ENCODE measurements around the gene NIT1. TPM values are rescaled to one million over a fixed set of nuclear protein-coding genes. Genes with fewer than 3 reads are reported as not detected.

Gene NIT1
- total RNA-seq, 2 donors from 2014 or later: 51.0 to 65.1 TPM

Other genes starting within 250 kb of the NIT1 start
- gene ITLN1, start 232.9 kb upstream of the NIT1 start, total RNA-seq: under 1 TPM; 0.22 to 0.51 TPM
- gene ITLN2, start 163.3 kb upstream of the NIT1 start, total RNA-seq: 10 to 100 TPM; 20.3 to 29.7 TPM
- gene F11R, start 97.0 kb upstream of the NIT1 start, total RNA-seq: 100 to 1,000 TPM; 190 to 226 TPM
- 10 to 100 TPM; 59.1 to 76.4 TPM for gene TSTD1, start 79.1 kb upstream of the NIT1 start, total RNA-seq
- 10 to 100 TPM; 55.5 to 57.3 TPM for gene USF1, start 72.1 kb upstream of the NIT1 start, total RNA-seq
- gene ARHGAP30, start 48.2 kb upstream of the NIT1 start, total RNA-seq: under 1 TPM; 0.07 to 0.13 TPM
- gene NECTIN4, start 28.5 kb upstream of the NIT1 start, total RNA-seq: not detected
- gene KLHDC9, start 19.7 kb upstream of the NIT1 start, total RNA-seq: 10 to 100 TPM; 14.6 to 25.4 TPM
- gene PFDN2, start 68 bp upstream of the NIT1 start, total RNA-seq: 10 to 100 TPM; 62.9 to 95.7 TPM
- gene DEDD, start 14.6 kb downstream of the NIT1 start, total RNA-seq: 10 to 100 TPM; 34.2 to 39.8 TPM
- gene UFC1, start 35.9 kb downstream of the NIT1 start, total RNA-seq: 10 to 100 TPM; 89.5 to 97.1 TPM
- 10 to 100 TPM; 26.7 to 39.7 TPM for gene USP21, start 41.4 kb downstream of the NIT1 start, total RNA-seq
- 10 to 100 TPM; 46.4 to 47.2 TPM for gene PPOX, start 48.3 kb downstream of the NIT1 start, total RNA-seq
- gene B4GALT3, start 59.4 kb downstream of the NIT1 start, total RNA-seq: 10 to 100 TPM; 30.4 to 37.9 TPM
- gene ADAMTS4, start 80.9 kb downstream of the NIT1 start, total RNA-seq: 1 to 10 TPM; 4.4 to 9.6 TPM
- 10 to 100 TPM; 83.5 to 100.0 TPM for gene NDUFS2, start 84.3 kb downstream of the NIT1 start, total RNA-seq
- gene FCER1G, start 97.2 kb downstream of the NIT1 start, total RNA-seq: under 1 TPM; 0.68 to 0.69 TPM
- gene APOA2, start 105.5 kb downstream of the NIT1 start, total RNA-seq: 100 to 1,000 TPM; 268 to 396 TPM
- gene TOMM40L, start 108.0 kb downstream of the NIT1 start, total RNA-seq: 10 to 100 TPM in 1 of 2 donors, 1 to 10 TPM in 1; 9.0 to 11.6 TPM
- gene NR1I3, start 120.1 kb downstream of the NIT1 start, total RNA-seq: not detected
- 10 to 100 TPM in 1 of 2 donors, 1 to 10 TPM in 1; 4.0 to 11.3 TPM for gene PCP4L1, start 140.6 kb downstream of the NIT1 start, total RNA-seq
- 1 to 10 TPM; 1.7 to 3.3 TPM for gene MPZ, start 191.9 kb downstream of the NIT1 start, total RNA-seq
- gene SDHC, start 196.3 kb downstream of the NIT1 start, total RNA-seq: 100 to 1,000 TPM; 270 to 296 TPM
- gene CFAP126, start 249.8 kb downstream of the NIT1 start, total RNA-seq: 1 to 10 TPM in 1 of 2 donors, under 1 TPM in 1; 0.86 to 1.2 TPM